Stimulated activated CD8-positive, alpha-beta memory T cell treated with anti-CD3 and anti-CD28 coated beads, Interleukin-15, amount 100 ng/mL, for 24 hours (primary cell): ENCODE results near the gene MSTO1.
"Not testable (repeated sequence)": the region's sequence is repeated elsewhere in the genome, so short reads cannot be mapped to it uniquely, and the experiment has no call there.

ENCODE experiments used
- DNase-seq: peaks from one replicate; pipeline ENCODE4 v3.0.0-alpha.2; 2020; ENCODE audit warnings: low read depth

Gene MSTO1

GRCh38 chr1:155609515-155610256 lies at the start of gene MSTO1:
Gene MSTO1 (plus strand): TSS chr1:155610218. CDS start chr1:155610249, 31 bp downstream.
- peak; percentile 92 for DNase-seq

GRCh38 chr1:155561779-155562580 lies 48.0 kb upstream of the MSTO1 start:
- peak; percentile 37 for DNase-seq

DNA sequence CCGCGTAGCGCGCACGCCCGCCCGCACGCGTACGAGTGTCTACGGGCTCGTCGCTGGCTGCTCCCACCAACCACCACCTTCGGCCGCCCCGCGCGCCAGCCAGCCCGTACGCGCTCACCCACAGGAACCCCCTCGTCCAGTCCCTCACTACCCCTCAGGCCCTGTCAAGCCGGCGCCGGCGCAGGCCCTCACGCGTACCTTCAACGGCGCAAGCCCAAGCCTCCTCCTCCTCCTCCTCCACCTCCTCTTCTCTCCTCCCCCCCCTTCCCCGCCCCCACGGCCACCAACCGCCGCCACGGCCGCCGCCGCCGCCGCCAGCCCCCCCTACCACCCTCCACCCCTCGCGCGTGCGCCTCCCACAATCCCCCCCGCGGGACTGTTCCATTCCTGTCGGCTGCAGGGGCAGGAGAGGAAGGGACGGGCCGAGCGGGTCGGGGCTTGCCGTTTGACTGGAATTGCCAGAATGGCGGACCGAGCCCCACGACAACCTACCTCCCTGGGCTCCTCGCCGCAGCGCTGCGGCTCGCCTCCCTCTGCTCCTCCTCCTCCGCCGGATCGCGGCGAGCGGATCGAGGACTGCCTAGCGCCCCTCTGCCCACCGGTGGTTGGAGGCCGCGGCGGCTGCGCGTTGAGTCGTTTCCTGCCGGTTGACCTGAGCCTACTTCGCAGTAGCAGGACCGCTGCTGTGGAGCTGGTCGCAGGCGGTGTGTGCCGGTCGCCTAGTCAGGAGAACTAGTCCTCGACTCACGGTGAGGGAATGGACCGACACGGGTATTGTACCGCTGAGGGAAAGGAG lies 47.2 kb upstream of the MSTO1 start, which contains the start of gene ASH1L:
Gene ASH1L (minus strand): TSS at position 223 of the 796 bp plus-strand sequence. CDS start 41,284 bp downstream, outside the sequence.
- peak; percentile 82 for DNase-seq

GRCh38 chr1:155563377-155564022 lies 46.5 kb upstream of the MSTO1 start:
- DNase-seq = not testable (repeated sequence)

DNA sequence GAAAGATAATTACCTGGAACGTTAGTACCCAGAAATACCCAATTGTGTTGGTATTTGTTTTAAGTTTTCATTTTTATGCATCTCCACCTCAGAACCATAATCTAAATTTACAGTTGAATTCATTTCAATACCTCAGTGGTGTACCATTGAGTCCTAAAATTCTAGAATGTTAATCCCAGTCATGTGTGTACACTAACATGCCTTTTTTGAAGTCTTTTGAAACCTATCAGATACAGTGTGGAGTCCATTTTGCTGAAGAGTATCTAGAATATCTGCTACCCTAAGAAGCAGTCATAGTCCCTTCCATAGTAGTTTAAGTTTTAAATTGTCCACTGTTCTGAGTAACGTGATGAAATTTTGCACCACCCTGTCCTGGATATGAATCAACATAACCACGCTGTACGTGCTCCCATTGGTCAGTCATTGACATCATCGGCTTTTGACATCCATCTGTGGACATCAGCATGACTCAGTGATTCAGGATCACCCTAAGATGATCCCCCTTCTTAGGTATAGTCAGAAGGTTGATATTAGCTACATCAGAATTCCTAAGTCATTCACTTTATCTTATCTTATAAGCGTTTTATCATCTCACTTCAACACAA lies 39.9 kb upstream of the MSTO1 start:
- DNase-seq = no peak

- DNase-seq = no peak
These were observed 39.4 kb upstream of the MSTO1 start for GRCh38 chr1:155570593-155570990.

DNA sequence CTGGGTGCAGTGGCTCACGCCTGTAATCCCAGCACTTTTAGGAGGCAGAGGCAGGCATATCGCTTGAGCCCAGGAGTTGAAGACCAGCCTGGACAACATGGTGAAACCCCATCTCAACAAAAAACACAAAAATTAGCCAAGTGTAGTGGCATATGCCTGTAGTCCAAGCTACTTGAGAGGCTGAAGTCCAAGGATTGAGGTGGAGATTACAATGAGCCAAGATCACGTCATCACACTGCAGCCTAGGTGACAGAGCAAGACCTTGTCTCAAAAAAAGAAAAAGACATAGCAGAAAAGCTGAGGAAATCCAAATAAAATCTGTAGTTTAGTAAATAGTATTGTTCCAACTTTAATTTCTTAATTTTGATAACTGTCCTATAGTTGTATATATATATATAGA lies 35.9 kb upstream of the MSTO1 start:
- DNase-seq = no peak

DNA sequence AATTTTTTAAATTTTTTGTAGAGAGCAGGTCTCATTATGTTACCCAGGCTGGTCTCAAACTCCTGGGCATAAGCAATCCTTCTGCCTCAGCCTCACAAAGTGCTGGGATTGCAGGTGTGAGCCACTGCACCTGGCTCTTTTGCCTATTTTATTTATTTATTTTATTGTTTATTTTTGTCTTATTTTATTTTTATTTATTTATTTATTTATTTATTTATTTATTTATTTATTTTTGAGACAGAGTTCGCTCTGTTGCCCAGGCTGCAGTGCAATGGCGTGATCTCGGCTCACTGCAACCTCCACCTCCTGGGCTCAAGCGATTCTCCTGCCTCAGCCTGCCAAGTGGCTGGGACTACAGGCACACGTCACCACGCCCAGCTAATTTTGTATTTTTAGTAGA lies 34.4 kb upstream of the MSTO1 start:
- not testable (repeated sequence) for DNase-seq

GRCh38 chr1:155583846-155584245 lies 26.2 kb upstream of the MSTO1 start:
- DNase-seq = not testable (repeated sequence)

DNA sequence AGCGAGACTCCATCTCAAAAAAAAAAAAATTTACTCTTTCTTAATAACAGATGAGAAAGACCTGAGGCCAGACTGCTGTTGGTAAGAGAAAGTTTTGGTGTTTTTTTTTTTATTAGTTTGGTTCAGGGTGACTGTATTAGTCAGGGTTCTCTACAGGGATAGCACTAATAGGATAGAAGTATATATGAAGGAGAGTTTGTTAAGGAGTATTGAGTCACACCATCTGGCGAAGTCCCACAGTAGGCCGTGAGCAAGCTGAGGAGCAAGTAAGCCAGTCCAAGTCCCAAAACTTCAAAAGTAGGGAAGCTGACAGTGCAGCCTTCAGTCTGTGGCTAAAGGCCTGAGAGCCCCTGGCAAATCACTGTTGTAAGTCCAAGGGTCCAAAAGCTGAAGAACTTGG lies 20.7 kb upstream of the MSTO1 start:
- not testable (repeated sequence) for DNase-seq

GRCh38 chr1:155590516-155591247 lies 19.3 kb upstream of the MSTO1 start:
- not testable (repeated sequence) for DNase-seq

DNA sequence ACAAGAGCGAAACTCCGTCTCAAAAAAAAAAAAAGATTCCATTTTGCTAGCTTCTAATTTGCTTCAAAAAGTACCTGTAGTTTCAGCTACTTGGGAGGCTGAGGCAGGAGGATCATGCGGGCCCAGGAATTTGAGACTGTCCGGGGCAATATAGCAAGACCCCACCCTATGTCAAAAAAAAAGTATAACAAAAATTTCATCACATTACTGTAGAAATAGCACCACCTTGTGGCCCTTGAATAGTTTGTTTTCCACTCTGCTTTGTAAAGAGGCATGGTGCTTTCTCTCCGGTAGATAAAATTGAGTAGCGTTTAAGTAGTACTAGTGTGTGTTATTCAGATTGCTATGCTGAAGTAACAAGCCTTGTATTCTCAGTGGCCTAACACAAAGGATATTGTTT lies 18.2 kb upstream of the MSTO1 start:
- no peak for DNase-seq

GRCh38 chr1:155595877-155596474 lies 14.0 kb upstream of the MSTO1 start:
- DNase-seq = not testable (repeated sequence)

- no peak for DNase-seq
These were observed 13.2 kb upstream of the MSTO1 start for GRCh38 chr1:155596864-155597263.

- DNase-seq = no peak
These were observed 11.1 kb upstream of the MSTO1 start for GRCh38 chr1:155598842-155599331.

DNA sequence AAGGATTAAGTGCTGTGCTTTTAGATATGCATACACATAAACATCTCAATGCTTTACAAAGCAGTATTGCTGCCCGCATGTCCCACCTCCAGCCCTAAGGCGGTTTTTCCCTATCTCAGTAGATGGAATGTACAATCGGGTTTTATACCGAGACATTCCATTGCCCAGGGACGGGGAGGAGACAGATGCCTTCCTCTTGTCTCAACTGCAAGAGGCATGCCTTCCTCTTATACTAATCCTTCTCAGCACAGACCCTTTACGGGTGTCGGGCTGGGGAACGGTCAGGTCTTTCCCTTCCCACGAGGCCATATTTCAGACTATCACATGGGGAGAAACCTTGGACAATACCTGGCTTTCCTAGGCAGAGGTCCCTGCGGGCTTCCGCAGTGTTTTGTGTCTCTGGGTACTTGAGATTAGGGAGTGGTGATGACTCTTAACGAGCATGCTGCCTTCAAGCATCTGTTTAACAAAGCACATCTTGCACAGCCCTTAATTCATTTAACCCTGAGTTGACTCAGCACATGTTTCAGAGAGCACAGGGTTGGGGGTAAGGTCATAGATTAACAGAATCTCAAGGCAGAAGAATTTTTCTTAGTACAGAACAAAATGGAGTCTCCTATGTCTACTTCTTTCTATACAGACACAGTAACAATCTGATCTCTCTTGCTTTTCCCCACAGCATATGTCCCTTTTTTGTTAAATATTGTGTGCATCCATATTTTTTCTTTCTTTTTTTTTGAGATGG lies 10.0 kb upstream of the MSTO1 start:
- not testable (repeated sequence) for DNase-seq

GRCh38 chr1:155607708-155608107 lies 2.3 kb upstream of the MSTO1 start:
- DNase-seq = no peak

DNA sequence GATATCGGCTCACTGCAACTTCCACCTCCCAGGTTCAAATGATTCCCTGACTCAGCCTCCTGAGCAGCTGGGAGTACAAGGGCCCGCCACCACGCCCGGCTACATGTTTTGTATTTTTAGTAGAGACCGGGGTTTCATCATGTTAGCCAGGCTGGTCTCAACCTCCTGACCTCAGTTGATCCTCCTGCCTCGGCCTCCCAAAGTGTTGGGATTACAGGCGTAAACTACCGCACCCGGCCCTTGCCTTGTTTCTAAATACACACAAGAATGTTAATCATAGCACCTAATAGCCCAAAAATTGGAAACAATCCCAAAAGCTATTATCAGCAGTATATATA lies 1.2 kb upstream of the MSTO1 start:
- DNase-seq = no peak

GRCh38 chr1:155610257-155610647 lies 234 bp downstream of the MSTO1 start:
- not testable (repeated sequence) for DNase-seq
